Measurements from ENCODE around the gene RAB20. TPM values are rescaled to one million over a fixed set of nuclear protein-coding genes. Genes with fewer than 3 reads are reported as not detected.

The RAB20 gene
- total and polyA plus RNA-seq, 10 of the 15 experiments (the other 5 are each of a cell fraction or from before 2014, with no cell fraction given): 0.48 to 33.1 (median 9.6) TPM

DNA sequence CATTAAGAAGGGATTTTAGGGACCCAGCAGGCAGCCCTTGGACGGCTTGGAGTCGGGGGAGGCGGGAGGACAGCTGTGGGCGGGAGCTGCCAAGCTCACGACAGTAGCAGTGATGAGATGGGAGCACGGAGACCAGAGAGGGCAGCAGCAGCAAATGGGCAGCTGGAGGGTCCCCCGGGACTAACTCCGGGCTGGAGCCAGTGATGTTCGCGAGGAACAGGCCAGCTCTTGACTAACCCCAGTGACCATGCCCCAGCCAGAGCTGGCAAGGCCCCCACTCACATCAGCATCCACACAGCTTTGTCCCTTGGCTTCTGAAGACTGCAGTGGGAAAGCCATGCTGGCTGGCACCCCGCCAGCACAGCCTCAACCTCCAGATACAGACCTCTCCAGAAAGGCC lies 81.9 kb downstream of the RAB20 start (continued):
- TF ChIP-seq ATF7 (IDR thresholded peaks at IDR 0.05; ENCODE audit: low read depth): no peak
- no peak for TF ChIP-seq GATAD2B (conservative IDR thresholded peaks at IDR 0.05; ENCODE audit: low read depth)
- TF ChIP-seq ZZZ3 (IDR thresholded peaks at IDR 0.05; ENCODE audit: control insufficient read depth, insufficient read length, low read depth): no peak
- TF ChIP-seq, protein P1, sequence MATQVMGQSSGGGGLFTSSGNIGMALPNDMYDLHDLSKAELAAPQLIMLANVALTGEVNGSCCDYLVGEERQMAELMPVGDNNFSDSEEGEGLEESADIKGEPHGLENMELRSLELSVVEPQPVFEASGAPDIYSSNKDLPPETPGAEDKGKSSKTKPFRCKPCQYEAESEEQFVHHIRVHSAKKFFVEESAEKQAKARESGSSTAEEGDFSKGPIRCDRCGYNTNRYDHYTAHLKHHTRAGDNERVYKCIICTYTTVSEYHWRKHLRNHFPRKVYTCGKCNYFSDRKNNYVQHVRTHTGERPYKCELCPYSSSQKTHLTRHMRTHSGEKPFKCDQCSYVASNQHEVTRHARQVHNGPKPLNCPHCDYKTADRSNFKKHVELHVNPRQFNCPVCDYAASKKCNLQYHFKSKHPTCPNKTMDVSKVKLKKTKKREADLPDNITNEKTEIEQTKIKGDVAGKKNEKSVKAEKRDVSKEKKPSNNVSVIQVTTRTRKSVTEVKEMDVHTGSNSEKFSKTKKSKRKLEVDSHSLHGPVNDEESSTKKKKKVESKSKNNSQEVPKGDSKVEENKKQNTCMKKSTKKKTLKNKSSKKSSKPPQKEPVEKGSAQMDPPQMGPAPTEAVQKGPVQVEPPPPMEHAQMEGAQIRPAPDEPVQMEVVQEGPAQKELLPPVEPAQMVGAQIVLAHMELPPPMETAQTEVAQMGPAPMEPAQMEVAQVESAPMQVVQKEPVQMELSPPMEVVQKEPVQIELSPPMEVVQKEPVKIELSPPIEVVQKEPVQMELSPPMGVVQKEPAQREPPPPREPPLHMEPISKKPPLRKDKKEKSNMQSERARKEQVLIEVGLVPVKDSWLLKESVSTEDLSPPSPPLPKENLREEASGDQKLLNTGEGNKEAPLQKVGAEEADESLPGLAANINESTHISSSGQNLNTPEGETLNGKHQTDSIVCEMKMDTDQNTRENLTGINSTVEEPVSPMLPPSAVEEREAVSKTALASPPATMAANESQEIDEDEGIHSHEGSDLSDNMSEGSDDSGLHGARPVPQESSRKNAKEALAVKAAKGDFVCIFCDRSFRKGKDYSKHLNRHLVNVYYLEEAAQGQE (IDR thresholded peaks at IDR 0.05; ENCODE audit: low read depth, low read length): no peak

DNA sequence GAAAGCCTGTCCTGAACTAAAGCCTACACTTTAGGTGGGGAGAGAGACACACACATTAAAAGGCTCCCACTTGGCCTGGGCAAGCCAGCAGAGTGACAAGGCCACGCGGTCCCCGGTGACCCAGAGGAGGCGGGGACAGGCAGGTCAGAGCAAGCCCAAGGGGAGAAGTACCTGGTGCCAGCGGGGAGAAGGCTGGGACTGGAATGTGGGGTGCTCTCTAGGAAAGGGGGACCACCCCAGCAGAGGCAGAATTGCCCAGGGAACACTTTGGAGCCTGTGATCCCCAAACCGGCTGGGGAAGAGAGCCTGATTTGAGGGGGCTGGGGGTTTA lies 82.3 kb downstream of the RAB20 start:
- no peaks in the 10 kb centered on the region for H3K79me2 ChIP-seq (ENCODE audit: control insufficient read depth, insufficient read depth, low read length)
- in situ Hi-C loops (cut with MboI): no loop called here
- FAIRE-seq (no peak), ATAC-seq (no peak), DNase-seq (ENCODE audit: low read depth, low spot score) (no peak)
- ChIA-PET CTCF (interaction anchor here (1.5 kb wide), 1 partner anchor 24 kb away, joined by 9 read pairs; no protein-coding TSS in a partner anchor), SMC1A (ENCODE audit: uncharacterized antibody, unreplicated experiment) (no interaction called here), RAD21 (ENCODE audit: unreplicated experiment) (no interaction called here), POLR2A (no interaction called here)
- peaks cover 1 to 8% of the 10 kb centered on the region in 2 experiments; a peak in 3 of 4 replicates for H3K27me3 ChIP-seq (replicated peaks in 1 of 2; ENCODE audit: control insufficient read depth in 2 of 2, insufficient read depth in 2 of 2, low read length in 1 of 2)
- intact Hi-C loops (cut with micrococcal nuclease; ENCODE audit: unreplicated experiment): loop anchor here (10.0 kb wide), 2 partner anchors 436 to 566 kb away; partner anchors contain the start of gene ANKRD10
- no peaks in the 10 kb centered on the region for H3K36me3 ChIP-seq (ENCODE audit: control insufficient read depth in 2 of 2, insufficient read depth in 2 of 2, low read length in 1 of 2)
- peaks cover 7% of the 10 kb centered on the region; the same call in 1 of the 2 replicates for H3K4me1 ChIP-seq (ENCODE audit: control insufficient read depth, insufficient read depth, low read length)
- BruUV-seq (replicated peaks): no TSS peak
- no peaks in the 10 kb centered on the region for H4K20me1 ChIP-seq (ENCODE audit: control insufficient read depth, insufficient read depth)
- H3K9ac ChIP-seq (ENCODE audit: control insufficient read depth, insufficient read depth, low read length): no peak overlapping the region
- no peak overlapping the region for H3K27ac ChIP-seq (ENCODE audit: control insufficient read depth, insufficient read depth)
- H2AFZ ChIP-seq (ENCODE audit: control insufficient read depth, low read depth, low read length): no peak overlapping the region
- 89% methylated on average over 6 of the region's 6 CpGs for WGBS (ENCODE audit: insufficient coverage, insufficient replicate concordance, low lambda C conversion rate, missing lambda C conversion rate)
- H3K4me2 ChIP-seq (ENCODE audit: control insufficient read depth, insufficient read depth): no peak overlapping the region
- H3K4me3 ChIP-seq: no peak overlapping the region
- no peaks in the 10 kb centered on the region for H3K9me3 ChIP-seq (replicated peaks; ENCODE audit: control insufficient read depth, insufficient read depth, low read length)
- TF ChIP-seq, protein P2, sequence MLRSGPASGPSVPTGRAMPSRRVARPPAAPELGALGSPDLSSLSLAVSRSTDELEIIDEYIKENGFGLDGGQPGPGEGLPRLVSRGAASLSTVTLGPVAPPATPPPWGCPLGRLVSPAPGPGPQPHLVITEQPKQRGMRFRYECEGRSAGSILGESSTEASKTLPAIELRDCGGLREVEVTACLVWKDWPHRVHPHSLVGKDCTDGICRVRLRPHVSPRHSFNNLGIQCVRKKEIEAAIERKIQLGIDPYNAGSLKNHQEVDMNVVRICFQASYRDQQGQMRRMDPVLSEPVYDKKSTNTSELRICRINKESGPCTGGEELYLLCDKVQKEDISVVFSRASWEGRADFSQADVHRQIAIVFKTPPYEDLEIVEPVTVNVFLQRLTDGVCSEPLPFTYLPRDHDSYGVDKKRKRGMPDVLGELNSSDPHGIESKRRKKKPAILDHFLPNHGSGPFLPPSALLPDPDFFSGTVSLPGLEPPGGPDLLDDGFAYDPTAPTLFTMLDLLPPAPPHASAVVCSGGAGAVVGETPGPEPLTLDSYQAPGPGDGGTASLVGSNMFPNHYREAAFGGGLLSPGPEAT (IDR thresholded peaks at IDR 0.05; ENCODE audit: low read depth): no peak
- TF ChIP-seq KLF5 (IDR thresholded peaks at IDR 0.05; ENCODE audit: partially characterized antibody) (no peak), MTA2 (IDR thresholded peaks at IDR 0.05; ENCODE audit: low read depth) (no peak), BRCA1 (IDR thresholded peaks at IDR 0.05; ENCODE audit: low read depth, low read length) (no peak), DPF2 (IDR thresholded peaks at IDR 0.05) (no peak), SMC3 (IDR thresholded peaks at IDR 0.05; ENCODE audit: borderline replicate concordance, low read length) (no peak), PAX5 (IDR thresholded peaks at IDR 0.05; ENCODE audit: borderline replicate concordance, low read depth, low read length) (no peak), USF2 (IDR thresholded peaks at IDR 0.05; ENCODE audit: borderline replicate concordance, low read depth, low read length) (no peak), ASH2L (IDR thresholded peaks at IDR 0.05; ENCODE audit: borderline replicate concordance, low read depth) (no peak)
- TF ChIP-seq, protein P3, sequence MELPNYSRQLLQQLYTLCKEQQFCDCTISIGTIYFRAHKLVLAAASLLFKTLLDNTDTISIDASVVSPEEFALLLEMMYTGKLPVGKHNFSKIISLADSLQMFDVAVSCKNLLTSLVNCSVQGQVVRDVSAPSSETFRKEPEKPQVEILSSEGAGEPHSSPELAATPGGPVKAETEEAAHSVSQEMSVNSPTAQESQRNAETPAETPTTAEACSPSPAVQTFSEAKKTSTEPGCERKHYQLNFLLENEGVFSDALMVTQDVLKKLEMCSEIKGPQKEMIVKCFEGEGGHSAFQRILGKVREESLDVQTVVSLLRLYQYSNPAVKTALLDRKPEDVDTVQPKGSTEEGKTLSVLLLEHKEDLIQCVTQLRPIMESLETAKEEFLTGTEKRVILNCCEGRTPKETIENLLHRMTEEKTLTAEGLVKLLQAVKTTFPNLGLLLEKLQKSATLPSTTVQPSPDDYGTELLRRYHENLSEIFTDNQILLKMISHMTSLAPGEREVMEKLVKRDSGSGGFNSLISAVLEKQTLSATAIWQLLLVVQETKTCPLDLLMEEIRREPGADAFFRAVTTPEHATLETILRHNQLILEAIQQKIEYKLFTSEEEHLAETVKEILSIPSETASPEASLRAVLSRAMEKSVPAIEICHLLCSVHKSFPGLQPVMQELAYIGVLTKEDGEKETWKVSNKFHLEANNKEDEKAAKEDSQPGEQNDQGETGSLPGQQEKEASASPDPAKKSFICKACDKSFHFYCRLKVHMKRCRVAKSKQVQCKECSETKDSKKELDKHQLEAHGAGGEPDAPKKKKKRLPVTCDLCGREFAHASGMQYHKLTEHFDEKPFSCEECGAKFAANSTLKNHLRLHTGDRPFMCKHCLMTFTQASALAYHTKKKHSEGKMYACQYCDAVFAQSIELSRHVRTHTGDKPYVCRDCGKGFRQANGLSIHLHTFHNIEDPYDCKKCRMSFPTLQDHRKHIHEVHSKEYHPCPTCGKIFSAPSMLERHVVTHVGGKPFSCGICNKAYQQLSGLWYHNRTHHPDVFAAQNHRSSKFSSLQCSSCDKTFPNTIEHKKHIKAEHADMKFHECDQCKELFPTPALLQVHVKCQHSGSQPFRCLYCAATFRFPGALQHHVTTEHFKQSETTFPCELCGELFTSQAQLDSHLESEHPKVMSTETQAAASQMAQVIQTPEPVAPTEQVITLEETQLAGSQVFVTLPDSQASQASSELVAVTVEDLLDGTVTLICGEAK (IDR thresholded peaks at IDR 0.05; ENCODE audit: borderline replicate concordance): no peak
